Right ventricle myocardium inferior (tissue), 1 donor: ENCODE measurements around the gene FNDC3B. TPM values are rescaled to one million over a fixed set of nuclear protein-coding genes. Genes with fewer than 3 reads are reported as not detected.
"Not testable (repeated sequence)": the region's sequence is repeated elsewhere in the genome, so short reads cannot be mapped to it uniquely, and the experiment has no call there.

ENCODE experiments used
- ATAC-seq: fragments of 200-7000 bp; cut with Tn5 transposase; one replicate; pipeline ENCODE4 v1.9.1; 2020; ENCODE audit warnings: mild to moderate bottlenecking, moderate library complexity
- DNase-seq: peaks from one replicate; pipeline ENCODE4 v3.0.0; 2021; ENCODE audit errors: missing footprints
- intact Hi-C: fragments of 100-400 bp; cut with DNase I; formaldehyde crosslinking; loops from one replicate; pipeline ENCODE4 v1.11.0; 2022
- total RNA-seq: library from RNA; stranded (reverse); fragmentation: NEBNext Ultra II Directional; extraction: Animal tissue kit (Norgen Biotek cat#: 25700); gene quantifications from one replicate; pipeline ENCODE4 v1.2.1, GENCODE V29; 2021
- donor health status: DM: no; HTN: yes; CAD: no; lungs with severe emphysema.

The FNDC3B gene
- total RNA-seq, 1 donor from 2014 or later = 57.8 TPM

- ATAC-seq = no peak
- intact Hi-C loops = no loop called here
- DNase-seq = no peak
Observed at GRCh38 chr3:172354931-172355499, 315.6 kb downstream of the FNDC3B start.

GRCh38 chr3:172355836-172356235 is 316.5 kb downstream of the FNDC3B start:
- ATAC-seq (no peak), DNase-seq (no peak)
- intact Hi-C loops = no loop called here

GRCh38 chr3:172356427-172356826 is 317.0 kb downstream of the FNDC3B start:
- ATAC-seq = no peak
- intact Hi-C loops = no loop called here

GRCh38 chr3:172357850-172358754 is 318.7 kb downstream of the FNDC3B start:
- intact Hi-C loops = no loop called here
- DNase-seq = no peak
- ATAC-seq = peak; percentile 41

More at GRCh38 chr3:172356427-172356826, 317.0 kb downstream of the FNDC3B start:
- DNase-seq = no peak

- intact Hi-C loops = no loop called here
- DNase-seq = no peak
- ATAC-seq = no peak
Observed at GRCh38 chr3:172359231-172359630, 319.9 kb downstream of the FNDC3B start.

- DNase-seq = no peak
- ATAC-seq = no peak
- intact Hi-C loops = loop anchor here (10.0 kb wide), 2 partner anchors 115 to 305 kb away; no protein-coding TSS in a partner anchor
Observed at GRCh38 chr3:172359996-172360395, 320.6 kb downstream of the FNDC3B start.

GRCh38 chr3:172362583-172362982 is 323.2 kb downstream of the FNDC3B start:
- no peak for DNase-seq
- intact Hi-C loops = loop anchor here (10.0 kb wide), 2 partner anchors 112 to 302 kb away; no protein-coding TSS in a partner anchor
- no peak for ATAC-seq

- DNase-seq (no peak), ATAC-seq (no peak)
- intact Hi-C loops = loop anchor here (10.0 kb wide), 2 partner anchors 110 to 300 kb away; no protein-coding TSS in a partner anchor
Observed at GRCh38 chr3:172364374-172365027, 325.1 kb downstream of the FNDC3B start.

- intact Hi-C loops = loop anchor here (10.0 kb wide), 2 partner anchors 110 to 300 kb away; no protein-coding TSS in a partner anchor
- DNase-seq (no peak), ATAC-seq (no peak)
Observed at GRCh38 chr3:172365028-172365567, 325.7 kb downstream of the FNDC3B start.

- DNase-seq (no peak), ATAC-seq (no peak)
- intact Hi-C loops = loop anchor here (10.0 kb wide), 2 partner anchors 107 to 297 kb away; no protein-coding TSS in a partner anchor
Observed at GRCh38 chr3:172367205-172368105, 328.1 kb downstream of the FNDC3B start.

GRCh38 chr3:172368556-172368955 is 329.2 kb downstream of the FNDC3B start:
- ATAC-seq, DNase-seq: not testable (repeated sequence)
- intact Hi-C loops = loop anchor here (10.0 kb wide), 2 partner anchors 106 to 296 kb away; no protein-coding TSS in a partner anchor

GRCh38 chr3:172369590-172370259 is 330.3 kb downstream of the FNDC3B start:
- intact Hi-C loops = loop anchor here (10.0 kb wide), 2 partner anchors 105 to 295 kb away; no protein-coding TSS in a partner anchor
- ATAC-seq = peak; percentile 84
- no peak for DNase-seq

- ATAC-seq = no peak
- intact Hi-C loops = no loop called here
- no peak for DNase-seq
Observed at GRCh38 chr3:172370419-172370818, 331.0 kb downstream of the FNDC3B start.

GRCh38 chr3:172371544-172371943 is 332.2 kb downstream of the FNDC3B start:
- ATAC-seq (no peak), DNase-seq (no peak)
- intact Hi-C loops = no loop called here

GRCh38 chr3:172372895-172373294 is 333.5 kb downstream of the FNDC3B start:
- no peak for ATAC-seq
- intact Hi-C loops = no loop called here
- DNase-seq = no peak

- intact Hi-C loops = no loop called here
- DNase-seq (no peak), ATAC-seq (no peak)
Observed at GRCh38 chr3:172373912-172374311, 334.5 kb downstream of the FNDC3B start.

- no peak for ATAC-seq
- intact Hi-C loops = no loop called here
- no peak for DNase-seq
Observed at GRCh38 chr3:172375206-172375850, 335.9 kb downstream of the FNDC3B start.
